Fibroblast of lung (primary cell): ENCODE measurements around the gene MTSS2. TPM values are rescaled to one million over a fixed set of nuclear protein-coding genes. Genes with fewer than 3 reads are reported as not detected.
"Not testable (repeated sequence)": the region's sequence is repeated elsewhere in the genome, so short reads cannot be mapped to it uniquely, and the experiment has no call there.

Source experiments
- DNase-seq, 2 donors: peaks; one replicate each; pipeline versions ENCODE4 v3.0.0 to v3.0.0-alpha.2; 2010; ENCODE audit warnings: low read depth in 2 of 2
- H2AFZ ChIP-seq: 2 replicates; pipeline ENCODE4 v1.5.1; 2012; ENCODE audit warnings: low read length, control low read depth, inconsistent platforms
- H3K27ac ChIP-seq: 2 replicates; pipeline ENCODE4 v1.5.1; 2011; ENCODE audit warnings: low read length, control low read depth; ENCODE audit not compliant: insufficient read depth
- H3K27me3 ChIP-seq: 2 replicates; pipeline ENCODE4 v1.5.1; 2011; ENCODE audit warnings: mild to moderate bottlenecking, low read length; ENCODE audit not compliant: control insufficient read depth, insufficient read depth
- H3K36me3 ChIP-seq: 2 replicates; pipeline ENCODE4 v1.5.1; 2011; ENCODE audit warnings: low read length; ENCODE audit not compliant: control insufficient read depth, insufficient read depth
- H3K4me1 ChIP-seq: 2 replicates; pipeline ENCODE4 v1.5.1; 2011; ENCODE audit warnings: low read length; ENCODE audit not compliant: control insufficient read depth, insufficient read depth; ENCODE audit errors: extremely low read depth
- H3K4me2 ChIP-seq: 2 replicates; pipeline ENCODE4 v1.5.1; 2011; ENCODE audit warnings: low read length, control low read depth; ENCODE audit not compliant: insufficient read depth; ENCODE audit errors: extremely low read depth
- H3K4me3 ChIP-seq, 4 experiments: fragments of 200-600 bp in 1 of 4; sonication (generic) in 1 of 4; replicated peaks in 1 of 4; 2 replicates each; pipeline ENCODE4 v1.5.1; 2011 to 2016; ENCODE audit warnings: low read length in 4 of 4, low read depth in 3 of 4, mild to moderate bottlenecking in 3 of 4, control low read depth in 2 of 4, inconsistent platforms in 1 of 4, mixed read lengths in 1 of 4; ENCODE audit not compliant: insufficient read depth in 1 of 4; ENCODE audit errors: control extremely low read depth in 1 of 4
- H3K79me2 ChIP-seq: 2 replicates; pipeline ENCODE4 v1.5.1; 2012; ENCODE audit warnings: mild to moderate bottlenecking, low read length, inconsistent platforms; ENCODE audit not compliant: control insufficient read depth, insufficient read depth
- H3K9ac ChIP-seq: 2 replicates; pipeline ENCODE4 v1.5.1; 2011; ENCODE audit warnings: mild to moderate bottlenecking, low read length, control low read depth; ENCODE audit not compliant: insufficient read depth
- H3K9me3 ChIP-seq: 2 replicates; pipeline ENCODE4 v1.5.1; 2012; ENCODE audit warnings: low read depth, low read length; ENCODE audit not compliant: control insufficient read depth, insufficient read depth
- H4K20me1 ChIP-seq: 2 replicates; pipeline ENCODE4 v1.5.1; 2011; ENCODE audit warnings: low read length; ENCODE audit not compliant: control insufficient read depth, insufficient read depth; ENCODE audit errors: extremely low read depth
- EZH2 ChIP-seq: IDR thresholded peaks from 2 replicates; pipeline ENCODE4 v1.5.1; 2012; ENCODE audit warnings: low read length, control low read depth, mild to moderate bottlenecking; ENCODE audit errors: missing control alignments
- polyA plus RNA-seq, 2 donors: library from polyadenylated mRNA; depleted of rRNA in 1 of 2; stranded (reverse) in 1 of 2; unstranded in 1 of 2; fragments of >200 nt; gene quantifications; 2 replicates each; pipeline ENCODE4 v1.2.1, GENCODE V29; 2011 to 2012; ENCODE audit warnings: missing spikeins in 1 of 2
- total RNA-seq: library from RNA; depleted of rRNA; stranded (reverse); fragments of >200 nt; gene quantifications from 2 replicates; pipeline ENCODE4 v1.2.1, GENCODE V29; 2014
- TF ChIP-seq, protein P1 (sequence below), 2 donors: IDR thresholded peaks in 1 of 2; conservative IDR thresholded peaks in 1 of 2; 1 replicate in 1 of 2; 2 replicates in 1 of 2; pipeline ENCODE4 v1.5.1; 2011 to 2012; ENCODE audit warnings: low read length in 2 of 2, control low read depth in 1 of 2, inconsistent platforms in 1 of 2, low read depth in 1 of 2, mild to moderate bottlenecking in 1 of 2

Gene MTSS2
- total and polyA plus RNA-seq, 2 donors (not counting 1 experiment from before 2014, with no cell fraction given) = 126 to 131 TPM

DNA sequence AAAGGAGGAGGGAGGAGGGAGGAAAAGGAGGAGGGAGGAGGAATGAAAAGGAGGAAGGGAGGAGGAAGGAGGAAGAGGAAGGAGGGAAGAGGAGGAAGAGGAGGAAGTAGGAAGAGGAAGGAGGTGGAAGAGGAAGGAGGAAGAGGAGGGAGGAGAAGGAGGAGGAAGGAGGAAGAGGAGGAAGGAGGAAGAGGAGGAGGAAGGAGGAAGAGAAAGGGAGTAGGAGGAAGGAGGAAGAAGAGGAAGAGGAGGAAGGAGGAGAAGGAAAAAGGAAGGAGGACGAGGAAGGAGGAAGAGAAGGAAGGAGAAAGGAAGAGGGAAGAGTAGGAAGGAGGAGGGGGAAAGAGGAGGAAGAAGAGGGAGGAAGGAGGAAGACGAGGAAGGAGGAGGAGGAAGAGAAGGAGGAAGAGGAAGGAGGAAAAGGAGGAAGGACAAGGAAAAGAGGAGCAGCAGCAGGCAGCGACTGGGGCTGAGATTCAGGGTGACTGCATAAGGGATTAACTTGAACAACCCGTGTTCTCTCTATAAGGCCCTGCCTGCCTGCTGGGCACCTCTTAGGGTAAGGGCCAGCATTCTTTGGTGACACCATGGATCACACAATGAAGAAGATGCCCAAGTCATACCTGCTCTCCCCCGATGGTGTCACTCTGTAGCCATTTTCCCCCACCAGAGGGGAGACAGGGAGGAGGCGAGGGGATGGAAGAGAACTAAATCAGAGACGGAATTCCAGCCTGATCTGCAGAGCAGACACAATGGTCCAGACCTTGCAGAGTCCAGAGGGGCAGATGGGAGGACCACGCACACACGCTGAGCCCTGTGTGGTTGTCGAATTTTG, 40.9 kb downstream of the MTSS2 start:
- TF ChIP-seq, protein P1, sequence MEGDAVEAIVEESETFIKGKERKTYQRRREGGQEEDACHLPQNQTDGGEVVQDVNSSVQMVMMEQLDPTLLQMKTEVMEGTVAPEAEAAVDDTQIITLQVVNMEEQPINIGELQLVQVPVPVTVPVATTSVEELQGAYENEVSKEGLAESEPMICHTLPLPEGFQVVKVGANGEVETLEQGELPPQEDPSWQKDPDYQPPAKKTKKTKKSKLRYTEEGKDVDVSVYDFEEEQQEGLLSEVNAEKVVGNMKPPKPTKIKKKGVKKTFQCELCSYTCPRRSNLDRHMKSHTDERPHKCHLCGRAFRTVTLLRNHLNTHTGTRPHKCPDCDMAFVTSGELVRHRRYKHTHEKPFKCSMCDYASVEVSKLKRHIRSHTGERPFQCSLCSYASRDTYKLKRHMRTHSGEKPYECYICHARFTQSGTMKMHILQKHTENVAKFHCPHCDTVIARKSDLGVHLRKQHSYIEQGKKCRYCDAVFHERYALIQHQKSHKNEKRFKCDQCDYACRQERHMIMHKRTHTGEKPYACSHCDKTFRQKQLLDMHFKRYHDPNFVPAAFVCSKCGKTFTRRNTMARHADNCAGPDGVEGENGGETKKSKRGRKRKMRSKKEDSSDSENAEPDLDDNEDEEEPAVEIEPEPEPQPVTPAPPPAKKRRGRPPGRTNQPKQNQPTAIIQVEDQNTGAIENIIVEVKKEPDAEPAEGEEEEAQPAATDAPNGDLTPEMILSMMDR (conservative IDR thresholded peaks at IDR 0.05 in 1 of 2, IDR thresholded peaks at IDR 0.05 in 1 of 2; ENCODE audit: low read depth in 1 of 2, low read length in 2 of 2) = no peak
- TF ChIP-seq EZH2 = no peak
- DNase-seq = no peak

DNA sequence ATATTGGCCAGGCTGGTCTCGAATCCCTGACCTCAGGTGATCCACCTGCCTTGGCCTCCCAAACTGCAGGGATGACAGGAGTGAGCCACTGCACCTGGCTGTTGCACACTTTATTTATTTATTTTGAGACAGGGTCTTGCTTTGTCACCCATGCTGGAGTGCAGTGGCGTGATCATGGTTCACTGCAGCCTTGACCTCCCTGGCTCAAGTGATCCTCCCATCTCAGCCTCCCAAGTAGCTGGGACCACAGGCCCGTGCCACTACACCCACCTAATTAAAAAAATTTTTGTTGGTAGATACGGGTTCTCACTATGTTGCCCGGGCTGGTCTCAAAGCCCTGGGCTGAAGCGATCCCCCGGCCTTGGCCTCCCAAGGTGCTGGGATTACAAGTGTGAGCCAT, 42.6 kb downstream of the MTSS2 start:
- not testable (repeated sequence) for DNase-seq, H3K4me2 ChIP-seq, H3K4me3 ChIP-seq, H3K27me3 ChIP-seq, H4K20me1 ChIP-seq, H2AFZ ChIP-seq, H3K79me2 ChIP-seq, H3K9me3 ChIP-seq, H3K27ac ChIP-seq, H3K9ac ChIP-seq, H3K4me1 ChIP-seq, H3K36me3 ChIP-seq

More for the DNA sequence above, 40.9 kb downstream of the MTSS2 start:
- Histone ChIP-seq H3K27ac (no peak overlapping the region), H4K20me1 (no peaks in the 10 kb centered on the region), H3K36me3 (no peaks in the 10 kb centered on the region), H3K79me2 (no peaks in the 10 kb centered on the region), H3K9me3 (no peaks in the 10 kb centered on the region), H3K4me3 (no peak overlapping the region), H3K27me3 (no peaks in the 10 kb centered on the region), H3K9ac (no peak overlapping the region), H3K4me1 (no peaks in the 10 kb centered on the region), H3K4me2 (no peak overlapping the region), H2AFZ (no peak overlapping the region)

DNA sequence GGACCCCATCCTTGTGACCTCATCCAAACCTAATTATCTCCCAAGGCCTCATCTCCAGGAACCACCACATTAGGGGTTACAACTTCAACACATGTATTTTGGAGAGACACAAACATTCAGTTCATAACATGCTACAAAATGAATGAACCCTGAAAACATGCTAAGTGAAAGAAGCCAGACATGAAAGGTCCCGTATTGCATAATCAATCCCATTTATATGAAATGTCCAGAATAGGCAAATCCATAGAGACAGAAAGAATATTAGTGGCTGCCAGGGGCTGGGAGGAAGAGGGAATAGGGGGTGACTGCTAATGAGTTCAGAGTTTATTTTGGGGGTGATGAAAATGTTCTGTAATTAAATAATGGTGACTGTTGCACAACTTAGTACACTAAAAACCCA, 43.2 kb downstream of the MTSS2 start:
- no peaks in the 10 kb centered on the region for H3K36me3 ChIP-seq
- no peaks in the 10 kb centered on the region for H3K79me2 ChIP-seq
- no peaks in the 10 kb centered on the region for H4K20me1 ChIP-seq
- no peak for TF ChIP-seq EZH2
- no peaks in the 10 kb centered on the region for H3K9me3 ChIP-seq
- H3K9ac ChIP-seq = no peak overlapping the region
- no peak for DNase-seq
- H3K27ac ChIP-seq = no peak overlapping the region
- H3K27me3 ChIP-seq = no peaks in the 10 kb centered on the region
- no peak overlapping the region for H3K4me2 ChIP-seq
- H3K4me1 ChIP-seq = no peaks in the 10 kb centered on the region
- H2AFZ ChIP-seq = no peak overlapping the region
- no peak overlapping the region for H3K4me3 ChIP-seq
